NOMO-1 (cell line): ENCODE measurements around the gene RNF223.
A peak's percentile ranks its signal among the peaks of the same experiment; 100 is the strongest.

ENCODE experiments used
- DNase-seq, 2 experiments: peaks; one replicate each; lab custom pipeline; 2025; ENCODE audit not compliant: unreplicated experiment in 2 of 2; lab: John Stamatoyannopoulos, UW

RNF223 gene

DNA sequence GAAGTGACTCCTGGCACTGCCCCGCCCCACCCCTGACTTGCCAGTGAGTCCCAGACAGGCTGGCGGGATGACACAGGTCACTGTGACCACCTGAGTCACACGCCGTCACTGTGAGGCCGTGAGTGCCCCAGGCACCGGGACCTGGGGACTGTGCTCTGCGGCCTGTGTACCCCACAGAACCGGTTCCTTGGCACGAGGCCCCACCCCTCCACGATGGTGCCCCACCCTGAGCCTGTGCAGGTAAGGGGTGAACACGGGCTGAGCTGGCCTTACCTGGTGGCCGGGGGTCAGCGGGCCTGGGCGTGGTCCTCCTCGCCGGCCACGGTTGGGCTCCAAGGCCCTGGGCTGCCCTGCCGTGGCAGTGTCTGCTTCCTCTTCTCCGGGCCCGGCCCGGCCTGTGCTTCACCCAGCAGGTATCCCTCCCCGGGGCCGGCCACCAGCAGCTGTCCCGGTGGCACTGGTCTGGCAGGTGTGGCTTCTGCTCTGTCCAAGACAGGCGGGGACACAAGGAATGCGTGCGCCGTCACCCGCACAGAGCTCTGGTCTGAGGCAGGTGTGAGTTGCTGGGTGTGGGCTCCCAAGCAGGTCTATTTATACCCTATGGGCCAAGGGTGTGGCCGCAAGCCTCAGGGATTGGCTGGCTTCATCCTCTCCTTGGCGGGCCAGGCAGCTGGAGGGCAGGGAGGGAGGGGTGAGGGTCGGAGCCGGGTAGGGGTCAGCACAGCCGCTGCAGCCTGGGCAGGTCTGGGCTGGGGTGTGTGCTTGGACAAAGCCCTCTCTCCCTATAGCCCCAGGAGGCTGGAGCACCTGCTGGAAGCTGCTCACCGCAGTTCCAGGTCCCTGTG, at the start of gene RNF223:
RNF223 (minus strand) TSS at position 564 of the 845 bp plus-strand sequence. CDS start 1,740 bp downstream, outside the sequence.
- DNase-seq: no peak

GRCh38 chr1:1122981-1123480, 48.9 kb upstream of the RNF223 start:
- DNase-seq: peak in 1 of 2 experiments; percentile 34

- peak; percentile 48 to 62 for DNase-seq
These were observed 48.1 kb upstream of the RNF223 start for GRCh38 chr1:1122078-1122811.

- no peak for DNase-seq
These were observed 47.5 kb upstream of the RNF223 start for GRCh38 chr1:1121611-1122077.

DNA sequence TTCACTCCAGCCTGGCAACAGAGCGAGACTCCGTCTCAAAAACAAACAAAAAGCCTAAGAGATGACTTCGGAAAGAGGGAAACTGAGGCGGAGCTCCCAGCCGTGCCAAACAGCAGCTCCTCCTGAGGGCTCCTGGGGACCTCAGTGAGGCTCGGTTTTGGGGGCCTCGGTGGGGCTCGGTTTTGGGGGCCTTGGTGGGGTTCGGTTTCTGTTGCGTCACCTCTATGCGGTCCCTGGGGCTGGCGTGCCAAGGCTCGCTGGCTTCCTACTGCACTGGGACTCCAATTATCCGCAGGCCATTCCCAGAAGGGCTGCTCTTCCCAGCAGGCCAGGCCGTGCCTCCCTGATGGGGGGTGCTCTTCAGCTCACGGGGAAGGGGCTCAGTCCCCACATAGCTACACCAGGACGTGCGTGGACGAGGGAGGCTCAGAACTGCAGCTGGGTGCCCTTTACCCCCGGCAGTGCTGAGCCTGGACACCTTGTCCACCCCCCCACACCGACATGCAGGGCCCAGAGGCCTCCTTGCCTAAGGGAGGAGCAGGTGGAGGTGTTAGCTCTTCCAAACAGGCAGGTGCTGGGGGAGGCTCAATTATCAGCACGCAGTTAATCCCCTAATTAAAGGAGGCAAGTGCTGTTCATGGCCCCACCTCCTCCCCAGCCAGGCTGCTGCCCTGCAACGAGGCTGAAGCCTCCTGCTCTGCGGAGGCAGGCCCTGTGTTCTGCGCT, 46.9 kb upstream of the RNF223 start:
- DNase-seq: no peak

GRCh38 chr1:1120096-1120495, 46.0 kb upstream of the RNF223 start:
- DNase-seq: no peak

- DNase-seq: no peak
These were observed 45.3 kb upstream of the RNF223 start for GRCh38 chr1:1119272-1119890.

GRCh38 chr1:1118876-1119220, 44.7 kb upstream of the RNF223 start:
- no peak for DNase-seq

DNA sequence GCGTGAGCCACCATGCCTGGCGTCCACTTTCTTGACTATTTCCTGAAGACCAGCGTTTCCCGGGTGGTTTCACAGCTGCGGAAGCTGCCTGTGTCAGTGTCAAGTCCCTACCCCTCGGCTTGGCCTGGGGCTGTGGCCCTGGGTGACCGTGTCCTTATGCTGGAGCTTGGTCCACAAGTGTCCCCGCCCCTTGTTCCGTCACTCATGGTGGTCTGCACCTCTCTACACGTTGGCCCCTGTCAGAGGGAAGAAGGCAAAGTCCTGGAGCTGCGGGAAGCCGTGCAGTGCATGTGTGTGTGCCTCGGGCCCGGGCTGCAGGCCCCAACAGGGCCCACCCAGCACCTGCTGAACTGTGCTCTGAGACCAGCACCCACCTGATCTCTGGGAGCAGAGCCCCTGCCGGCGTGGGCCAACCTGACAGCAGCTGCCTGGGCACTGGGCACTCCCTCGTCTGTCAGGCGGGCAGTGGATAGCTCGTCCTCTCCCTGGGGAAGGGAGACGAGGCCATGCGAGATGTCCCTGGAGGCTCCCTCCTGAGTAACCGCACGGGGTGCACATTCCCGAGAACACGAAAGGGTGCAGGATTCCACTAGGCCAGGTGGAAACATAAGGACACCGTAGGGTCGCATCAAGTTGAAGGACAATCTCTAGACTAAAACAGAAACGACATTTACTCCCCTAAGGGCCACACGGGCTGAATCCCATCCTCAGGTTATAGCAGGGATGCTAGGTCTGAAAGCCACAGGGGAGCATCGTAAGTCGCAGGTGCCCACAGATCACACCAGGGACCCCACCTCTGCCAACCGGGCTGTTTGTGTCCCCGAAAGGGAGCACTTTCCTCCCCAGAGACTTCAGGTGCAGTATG, 44.1 kb upstream of the RNF223 start:
- no peak for DNase-seq

GRCh38 chr1:1117469-1117831, 43.3 kb upstream of the RNF223 start:
- no peak for DNase-seq

- no peak for DNase-seq
These were observed 42.8 kb upstream of the RNF223 start for GRCh38 chr1:1116701-1117468.

DNA sequence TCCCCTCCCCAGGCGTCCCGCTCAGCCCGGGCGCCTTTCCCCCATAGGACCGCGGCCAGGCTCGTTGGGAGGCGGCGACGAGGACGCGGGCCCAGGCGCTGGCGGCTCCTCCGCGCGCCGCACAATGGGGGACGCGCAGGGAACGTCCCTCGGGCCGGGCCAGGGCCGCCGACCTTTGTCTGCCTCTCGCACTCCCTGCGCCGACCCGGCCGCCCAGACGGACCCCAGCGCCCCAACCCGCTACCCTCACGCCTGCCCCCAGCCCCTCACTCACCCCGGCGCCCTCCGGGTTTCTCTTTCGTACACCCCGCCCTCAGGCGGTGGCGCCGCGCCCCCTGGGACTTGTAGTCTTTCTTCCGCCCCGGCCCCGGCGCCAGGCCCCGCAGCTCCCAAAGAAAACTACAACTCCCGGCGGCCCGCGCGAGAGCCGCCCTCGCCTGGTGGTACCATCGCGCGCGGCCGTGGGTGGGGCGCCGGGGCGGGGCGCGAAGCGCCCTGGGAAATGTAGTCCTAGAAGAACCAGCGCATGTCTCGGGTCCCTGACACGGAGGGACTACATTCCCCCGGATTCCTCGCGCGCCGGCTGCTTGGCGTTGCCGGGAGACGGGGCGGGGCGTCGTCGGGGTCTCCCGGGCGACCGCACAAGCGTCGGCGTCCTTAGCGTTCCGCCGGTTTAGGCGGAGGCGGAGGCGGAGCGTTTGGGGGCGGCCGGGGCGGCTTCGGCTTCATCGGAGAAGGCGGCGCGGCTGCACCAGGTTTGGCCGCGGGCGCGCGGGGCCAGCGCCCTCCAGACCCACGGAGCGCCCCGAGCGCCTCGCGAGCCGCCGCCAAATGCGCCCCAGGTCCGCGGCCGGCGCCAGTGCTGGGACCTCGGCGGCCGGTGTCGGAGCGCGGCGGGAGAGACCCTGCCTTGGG, 41.9 kb upstream of the RNF223 start, which contains the start of gene C1orf159:
C1orf159 (minus strand) TSS at position 304 of the 915 bp plus-strand sequence. CDS start 24,546 bp downstream, outside the sequence.
- peak; percentile 96 to 98 for DNase-seq

DNA sequence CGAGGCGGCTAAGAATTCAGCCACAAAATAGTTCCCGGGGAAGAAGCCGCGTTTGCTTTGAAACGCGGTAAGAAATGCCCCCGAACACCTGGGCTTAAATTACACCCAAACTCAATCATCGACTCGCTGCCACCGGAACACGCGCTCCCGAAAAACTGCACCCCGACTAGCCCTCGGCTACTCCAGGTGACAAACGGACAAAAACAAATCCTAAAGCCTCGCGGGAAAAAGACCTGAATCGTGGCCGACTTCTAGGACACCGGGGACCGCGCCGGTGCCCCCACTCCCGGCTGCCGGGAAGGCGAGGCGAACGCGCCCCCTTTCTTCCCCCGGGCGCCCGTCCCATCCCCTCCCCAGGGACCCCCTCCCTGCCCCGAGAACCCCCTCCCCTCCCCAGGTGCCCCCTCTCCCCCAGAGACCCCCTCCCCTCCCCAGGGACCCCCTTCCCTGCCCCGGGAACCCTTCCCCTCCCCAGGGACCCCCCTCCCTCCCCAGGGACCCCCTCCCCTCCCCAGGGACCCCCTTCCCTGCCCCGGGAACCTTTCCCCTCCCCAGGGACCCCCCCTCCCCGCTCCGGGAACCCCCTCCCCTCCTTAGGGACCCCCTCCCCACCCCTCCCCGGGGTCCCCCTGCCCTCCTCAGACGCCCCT, 41.2 kb upstream of the RNF223 start:
- no peak for DNase-seq

- no peak for DNase-seq
These were observed 40.3 kb upstream of the RNF223 start for GRCh38 chr1:1114431-1114830.

- no peak for DNase-seq
These were observed 38.3 kb upstream of the RNF223 start for GRCh38 chr1:1112237-1112985.

- DNase-seq: no peak
These were observed 37.6 kb upstream of the RNF223 start for GRCh38 chr1:1111516-1112236.
